NCI-H2196 treated with DMSO at 0.1 percent for 48 hours (cell line): ENCODE data around the gene COA1.
A peak's percentile ranks its signal among the peaks of the same experiment; 100 is the strongest.

Experiments used
- DNase-seq: peaks from one replicate; lab custom pipeline; 2025; ENCODE audit not compliant: unreplicated experiment; lab: John Stamatoyannopoulos, UW

COA1 gene

DNA sequence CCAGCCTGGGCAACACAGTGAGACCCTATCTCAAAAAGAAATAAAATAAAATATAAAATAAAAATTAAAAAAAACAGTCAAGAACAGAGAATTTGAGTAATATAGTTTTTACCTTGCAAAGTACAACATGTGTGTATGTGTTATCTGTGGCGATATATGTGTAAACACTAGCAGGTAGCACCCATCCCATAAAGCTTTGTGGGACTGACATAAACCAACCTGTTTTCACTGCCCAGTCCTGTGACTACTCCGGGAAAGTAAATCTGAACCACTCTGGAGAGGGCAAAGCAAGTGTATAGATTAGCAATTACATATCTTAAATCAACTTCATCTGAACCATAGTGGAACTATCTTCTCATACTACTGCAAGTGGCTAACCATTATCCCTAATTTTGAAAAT, 72.3 kb downstream of the COA1 start:
- DNase-seq, result no peak

DNA sequence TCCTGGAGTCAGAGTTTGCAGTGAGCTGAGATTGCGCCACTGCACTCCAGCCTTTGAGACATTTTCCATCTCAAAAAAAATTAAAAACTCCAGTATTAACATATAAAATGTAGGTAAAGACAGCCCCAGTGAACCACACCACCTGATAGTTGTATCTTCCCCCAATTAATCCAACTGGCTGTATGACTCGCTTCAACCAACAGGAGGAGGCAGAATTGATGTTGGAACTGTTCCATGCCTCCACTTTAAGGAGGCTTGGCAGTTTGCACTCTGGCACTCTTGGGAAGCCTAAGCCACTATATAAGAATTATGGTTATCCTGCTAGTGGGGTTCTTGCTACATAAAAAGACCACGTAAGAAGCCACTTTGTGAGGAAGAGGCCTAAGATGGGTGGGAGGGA, 73.7 kb downstream of the COA1 start:
- DNase-seq, result no peak

DNA sequence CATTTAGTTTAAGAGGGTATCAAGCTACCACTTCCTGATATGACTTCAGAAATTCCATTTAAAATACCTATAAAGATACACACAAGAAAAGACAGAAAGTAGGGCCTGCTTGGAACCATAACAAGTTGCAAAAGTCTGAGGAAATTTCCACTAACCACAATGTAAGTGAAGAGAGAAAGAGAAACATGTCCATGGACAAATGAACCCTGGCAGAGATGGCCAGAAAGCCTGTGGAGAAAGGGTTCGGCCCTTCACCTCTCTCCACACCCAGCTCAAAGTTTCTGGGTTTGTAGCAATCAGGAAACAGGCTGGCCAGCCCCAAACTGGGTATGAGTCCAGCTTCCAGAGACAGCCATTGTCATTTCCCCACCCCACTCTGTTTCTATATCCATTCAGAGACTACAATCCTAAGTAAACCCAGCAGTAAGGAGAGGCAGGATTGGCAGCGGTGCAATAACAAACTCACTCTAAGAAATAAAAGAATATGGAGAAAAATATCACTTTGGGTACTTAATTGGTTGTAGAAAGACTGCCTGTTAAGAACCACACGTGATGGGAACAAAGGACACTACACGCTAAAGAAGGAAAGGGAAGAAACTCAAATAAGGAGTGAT, 75.3 kb downstream of the COA1 start:
- no peak for DNase-seq

DNA sequence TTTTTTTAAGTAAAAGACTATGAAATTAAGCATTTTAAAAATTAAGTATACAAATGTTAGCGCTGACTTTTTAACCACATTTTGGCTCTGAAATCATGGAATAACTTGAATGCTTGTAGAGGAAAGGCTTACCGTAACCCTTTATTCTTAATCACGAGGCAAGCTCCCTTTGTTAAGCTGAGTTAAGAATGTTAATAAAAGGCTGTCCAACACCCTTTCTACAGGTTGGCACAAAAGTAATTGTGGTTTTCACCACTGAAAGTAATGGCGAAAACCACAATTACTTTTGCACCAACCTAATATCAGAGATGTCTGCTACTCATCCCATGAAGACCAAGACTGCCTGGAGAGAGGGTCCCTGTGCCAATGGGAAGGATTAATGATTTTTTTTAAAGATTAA, 75.9 kb downstream of the COA1 start:
- no peak for DNase-seq

DNA sequence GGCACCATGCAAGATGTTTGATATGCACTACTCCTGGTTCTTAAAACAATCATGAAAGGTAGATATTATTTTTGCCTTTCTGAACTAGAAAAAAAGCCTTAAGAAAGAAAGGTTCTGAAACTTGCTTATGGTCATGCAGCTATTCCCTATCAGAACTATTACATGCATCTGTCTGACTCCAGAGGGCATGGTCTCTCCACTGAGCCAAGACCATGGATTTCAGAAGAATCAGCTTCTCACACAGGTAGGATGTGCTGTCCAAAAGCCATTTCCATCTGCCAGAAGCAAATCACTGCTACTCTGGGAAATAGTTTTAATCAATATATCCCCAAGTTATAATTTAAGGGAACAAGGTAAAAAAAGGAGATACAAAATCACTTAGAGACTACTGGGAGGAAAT, 77.0 kb downstream of the COA1 start:
- DNase-seq, result no peak

DNA sequence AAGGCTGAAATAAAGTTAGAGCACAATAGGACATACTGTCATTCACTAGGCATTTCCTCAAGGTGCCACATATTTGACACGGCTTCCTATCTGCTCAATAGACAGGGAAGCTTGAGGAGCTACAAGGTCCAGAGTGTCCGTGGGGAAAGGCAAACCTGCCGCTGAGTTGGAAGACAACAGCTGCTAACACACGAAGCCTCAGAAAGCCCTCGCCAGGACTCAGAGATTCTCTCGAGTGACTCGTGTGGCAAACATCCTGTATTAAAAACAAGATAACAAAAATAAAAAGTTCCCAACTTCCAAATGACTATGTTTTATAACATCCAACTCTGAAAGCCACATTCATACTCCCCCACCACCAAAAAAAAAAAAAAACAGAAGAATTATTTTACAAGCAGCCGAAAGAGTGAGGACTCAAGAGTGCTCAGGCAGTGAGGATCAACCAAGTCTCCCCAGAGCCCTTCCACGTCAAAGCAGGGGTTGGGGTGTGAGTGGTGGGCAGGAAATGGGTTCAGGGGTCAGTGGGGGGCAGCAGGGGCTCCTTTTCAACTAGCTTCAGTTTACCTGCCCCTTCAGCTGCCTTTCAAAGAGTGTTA, 78.8 kb downstream of the COA1 start:
- no peak for DNase-seq

DNA sequence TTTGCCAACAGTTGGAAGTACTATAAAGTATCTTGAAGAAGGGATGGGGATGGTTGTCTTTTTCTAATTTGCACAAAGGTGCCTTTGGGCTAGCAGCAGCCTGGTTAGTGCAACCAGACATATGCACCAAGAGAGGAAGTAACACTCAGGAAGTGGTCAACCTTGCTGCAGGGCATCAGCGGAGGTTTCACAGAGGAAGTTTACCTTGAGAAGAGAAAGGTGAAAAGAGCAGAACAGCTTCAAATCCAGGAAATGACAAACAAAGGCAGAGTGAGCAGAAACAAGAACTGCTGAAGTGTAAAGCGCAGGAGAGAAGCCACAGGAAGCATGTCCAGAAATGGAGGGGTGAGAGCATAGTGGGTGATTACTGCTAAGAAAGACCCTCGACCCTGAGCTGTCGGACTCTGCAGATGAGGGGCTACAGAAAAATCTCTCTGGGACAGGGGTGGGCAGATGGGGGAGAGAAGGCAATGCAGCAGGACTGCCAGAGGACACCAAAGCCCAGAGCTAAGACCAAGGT, 79.5 kb downstream of the COA1 start:
- no peak for DNase-seq

DNA sequence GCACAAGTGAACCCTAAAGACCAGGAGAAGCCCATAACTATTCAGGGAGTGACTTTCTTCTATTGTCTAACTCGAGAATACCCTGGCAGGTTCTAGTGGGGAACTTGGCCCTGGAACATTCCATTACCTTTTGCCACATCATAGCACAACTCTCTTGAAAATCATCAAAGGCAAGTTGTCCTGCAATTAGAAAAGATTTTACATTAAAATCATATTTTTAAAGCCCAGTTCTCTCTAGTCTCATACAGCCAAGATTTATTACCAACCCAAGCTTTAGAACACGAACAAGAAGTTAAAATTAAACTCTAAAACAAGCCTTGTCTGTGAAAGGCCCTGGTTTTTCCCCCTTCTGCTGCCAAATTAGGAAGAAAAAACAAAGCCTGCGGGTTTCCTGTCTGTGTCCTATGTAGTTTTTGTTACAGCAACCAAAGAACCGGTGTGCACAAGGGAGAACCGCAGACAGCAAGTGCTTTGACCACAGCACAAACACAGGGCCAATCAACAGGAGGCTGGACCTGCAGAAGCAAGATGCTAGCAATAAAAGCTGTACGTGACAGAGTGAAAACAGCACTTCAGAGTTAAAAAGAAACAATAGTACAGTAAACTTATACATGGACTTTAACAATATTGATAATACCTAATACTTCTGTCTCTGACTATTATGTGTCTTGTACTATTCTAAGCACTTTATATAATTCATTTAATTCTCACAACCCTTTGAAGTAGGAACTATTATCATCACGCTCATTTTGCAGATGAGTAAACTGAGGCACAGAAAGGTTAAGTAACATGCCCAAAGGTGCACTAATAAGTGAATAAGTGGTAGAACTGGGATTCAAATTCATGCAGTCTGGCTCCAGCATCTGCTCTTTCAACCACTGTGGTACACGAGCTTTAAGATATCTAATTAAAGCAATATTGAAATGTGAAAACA, 80.6 kb downstream of the COA1 start:
- DNase-seq, result no peak

DNA sequence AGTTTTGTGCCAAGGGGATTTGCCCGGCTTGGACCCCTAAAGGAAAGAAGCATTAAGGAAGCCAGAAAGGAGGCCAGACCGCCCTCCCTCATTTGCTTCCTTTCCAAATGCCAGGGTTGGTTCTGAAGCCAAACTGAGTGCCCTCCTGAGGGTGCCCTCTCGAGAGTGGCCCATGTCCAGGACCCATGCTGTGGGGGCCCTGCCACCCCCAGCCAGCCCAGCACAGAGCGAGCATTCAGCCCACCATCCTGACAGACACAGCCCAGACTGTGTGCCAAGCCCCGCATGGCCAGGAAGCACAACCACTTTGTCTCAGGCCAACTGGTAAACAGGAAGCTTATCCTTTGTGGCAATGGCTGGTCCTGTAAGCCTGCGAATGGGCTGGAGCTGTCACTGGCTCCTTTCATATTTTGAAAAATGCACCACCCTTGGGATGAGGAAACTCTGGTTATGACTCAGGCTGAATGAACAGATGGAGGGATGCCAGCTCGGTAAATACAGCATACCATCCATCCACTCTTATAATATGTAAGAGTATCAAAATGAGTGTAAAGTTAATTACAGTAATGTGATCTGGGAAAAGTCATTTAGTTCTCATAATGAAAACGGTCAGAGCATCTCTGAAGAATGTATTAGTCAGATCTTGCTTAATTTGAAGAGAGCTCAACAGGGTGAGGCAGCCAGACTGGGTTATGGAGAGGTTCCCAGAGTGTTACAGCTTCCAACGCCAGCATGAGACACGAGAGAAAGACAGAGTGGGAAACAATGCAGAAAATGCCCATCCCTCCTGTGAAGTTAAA, 81.5 kb downstream of the COA1 start:
- DNase-seq, result peak; percentile 81

DNA sequence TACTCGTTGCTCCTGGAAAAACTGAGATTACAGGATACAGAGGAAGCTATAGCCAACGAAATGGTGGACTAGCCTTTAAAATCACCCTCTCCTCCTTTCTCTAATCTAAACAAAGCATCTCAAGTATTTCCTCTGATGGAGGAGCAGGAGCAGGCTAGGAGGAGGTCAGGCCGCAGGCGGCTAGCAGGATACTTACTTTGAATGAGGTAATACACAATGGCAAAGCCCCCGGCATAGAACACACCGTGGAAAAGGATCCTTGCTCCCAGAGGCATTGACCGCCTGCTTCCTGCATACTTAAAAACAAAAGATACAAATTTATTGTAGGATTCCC, 82.0 kb downstream of the COA1 start:
- no peak for DNase-seq

DNA sequence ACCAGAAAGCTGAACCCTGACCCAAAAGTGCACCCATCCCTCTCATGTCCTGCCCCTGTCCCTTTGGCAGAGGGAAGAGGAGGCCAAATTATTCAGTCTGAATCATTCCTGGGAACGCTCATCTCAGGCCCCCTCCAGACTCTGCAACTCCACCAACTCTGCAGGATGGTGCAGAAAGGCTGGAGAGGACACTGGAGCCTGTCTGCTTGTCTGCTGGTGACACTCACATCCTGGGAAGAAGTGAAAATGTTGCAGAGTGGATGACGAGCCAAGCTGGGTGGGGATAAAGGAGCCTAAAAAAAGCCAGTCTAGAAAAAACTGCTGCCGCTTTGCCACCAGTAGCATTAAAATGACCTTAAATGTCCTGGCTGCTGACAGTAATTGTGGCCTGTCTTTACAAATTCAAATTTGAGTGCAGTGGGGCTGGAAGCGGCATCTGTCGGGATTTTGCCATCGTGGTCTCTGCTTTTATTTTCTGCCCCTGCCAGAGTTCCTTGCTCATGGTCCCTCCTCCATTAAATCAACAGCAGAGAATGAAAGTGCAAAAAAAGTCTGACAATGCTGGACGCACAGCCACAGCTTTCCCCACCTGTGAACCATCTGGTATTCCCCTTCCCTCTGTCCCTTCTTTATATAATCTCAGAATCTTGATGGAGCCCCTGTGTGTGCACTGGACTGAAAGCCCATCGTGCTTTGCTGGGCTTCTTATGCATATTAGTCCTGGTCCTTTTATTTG, 82.6 kb downstream of the COA1 start:
- DNase-seq, result no peak

DNA sequence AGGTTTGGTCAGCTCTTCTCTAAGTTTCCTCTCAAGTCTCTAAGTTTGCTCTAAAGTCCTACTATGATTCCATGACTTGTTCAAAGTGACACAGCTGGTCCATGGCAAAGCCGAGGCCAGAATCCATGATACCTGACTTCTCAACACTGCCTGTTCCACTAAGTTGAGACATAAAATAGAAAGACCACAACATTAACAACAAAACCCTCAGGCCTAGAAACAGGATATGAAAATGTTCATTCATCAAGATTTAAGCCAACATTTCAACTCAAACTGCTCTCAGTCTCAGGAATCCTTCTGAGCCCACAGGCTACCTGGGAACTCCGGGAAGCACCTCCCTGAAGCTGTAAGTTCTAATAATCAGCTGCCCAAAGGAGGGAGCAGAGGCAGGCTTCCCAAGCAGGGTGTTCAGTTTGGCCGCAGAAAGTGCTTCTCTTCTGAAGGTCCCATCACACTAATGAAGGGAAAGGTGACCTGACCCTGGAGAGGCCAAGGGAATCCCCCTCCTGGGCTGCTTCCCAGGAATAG, 83.6 kb downstream of the COA1 start:
- DNase-seq, result no peak

DNA sequence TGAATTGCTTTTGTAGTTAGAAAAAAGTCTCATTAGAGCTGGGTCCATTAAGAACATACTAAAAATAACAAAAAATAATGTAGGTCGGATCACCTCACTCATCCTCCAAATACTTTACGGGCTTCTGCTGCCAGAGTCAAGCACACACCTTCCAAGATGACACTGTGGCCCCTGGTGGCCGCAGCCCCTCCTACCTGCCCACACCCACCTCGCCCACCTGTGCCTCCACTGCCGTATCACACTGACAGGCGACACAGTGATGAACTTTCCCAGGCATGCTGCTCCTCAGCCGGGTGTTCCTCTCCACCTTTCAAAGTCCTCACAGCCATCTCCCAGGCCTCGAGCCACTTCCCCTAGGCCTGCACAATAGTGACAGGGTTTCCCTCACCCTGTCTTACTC, 85.5 kb downstream of the COA1 start:
- no peak for DNase-seq

DNA sequence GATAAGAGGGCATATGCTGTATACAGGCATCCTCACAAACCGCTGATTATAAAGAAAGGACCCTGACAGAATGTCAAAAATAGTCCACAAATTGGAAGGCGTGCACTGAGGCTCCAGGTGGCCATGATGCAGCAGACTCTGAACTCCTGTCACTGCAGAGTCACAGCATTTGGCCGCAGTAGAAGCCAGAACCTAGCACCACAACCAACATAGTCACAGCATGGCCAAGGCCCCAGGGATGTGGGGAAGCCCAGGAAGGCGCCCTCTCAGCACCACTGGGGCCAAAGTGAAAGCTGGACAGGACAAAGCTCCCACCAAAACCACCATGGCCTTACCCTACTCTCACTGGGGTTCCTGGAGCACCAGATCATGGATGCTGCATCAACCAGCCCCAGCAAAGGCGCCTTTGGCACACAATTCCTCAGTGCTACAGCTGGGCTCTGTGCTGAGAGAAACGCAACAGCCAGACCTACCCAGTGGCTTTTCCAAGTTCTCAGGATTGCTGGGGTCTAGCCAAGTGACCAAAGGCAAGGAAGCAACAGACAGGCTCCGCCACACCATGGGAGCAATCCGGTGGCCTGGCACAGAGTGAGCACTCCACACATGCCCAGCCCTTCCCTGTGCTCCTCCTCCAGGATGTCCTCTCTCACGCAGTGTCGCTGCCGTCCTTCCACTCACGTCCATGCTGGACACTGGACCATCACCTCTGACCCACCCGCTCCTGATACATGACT, 86.3 kb downstream of the COA1 start:
- no peak for DNase-seq

DNA sequence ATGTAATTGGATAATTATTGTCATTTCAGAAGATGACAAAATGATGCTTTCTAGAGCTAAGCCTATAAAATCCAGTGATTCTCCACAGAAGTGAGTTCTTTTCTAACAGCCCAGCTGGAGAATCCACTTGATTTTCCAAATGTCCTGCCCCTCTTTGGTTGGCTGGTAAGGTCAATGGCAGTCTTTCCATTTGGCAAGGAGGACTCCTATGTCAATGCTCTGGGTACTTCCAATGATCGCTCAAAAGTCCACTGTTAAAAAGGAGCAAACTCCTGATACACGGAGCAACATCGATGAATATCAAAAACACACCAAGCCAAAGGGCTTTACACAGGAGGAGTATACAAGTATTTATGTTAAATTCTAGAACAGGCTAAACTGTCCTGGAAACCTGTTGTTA, 88.6 kb downstream of the COA1 start:
- DNase-seq, result no peak

DNA sequence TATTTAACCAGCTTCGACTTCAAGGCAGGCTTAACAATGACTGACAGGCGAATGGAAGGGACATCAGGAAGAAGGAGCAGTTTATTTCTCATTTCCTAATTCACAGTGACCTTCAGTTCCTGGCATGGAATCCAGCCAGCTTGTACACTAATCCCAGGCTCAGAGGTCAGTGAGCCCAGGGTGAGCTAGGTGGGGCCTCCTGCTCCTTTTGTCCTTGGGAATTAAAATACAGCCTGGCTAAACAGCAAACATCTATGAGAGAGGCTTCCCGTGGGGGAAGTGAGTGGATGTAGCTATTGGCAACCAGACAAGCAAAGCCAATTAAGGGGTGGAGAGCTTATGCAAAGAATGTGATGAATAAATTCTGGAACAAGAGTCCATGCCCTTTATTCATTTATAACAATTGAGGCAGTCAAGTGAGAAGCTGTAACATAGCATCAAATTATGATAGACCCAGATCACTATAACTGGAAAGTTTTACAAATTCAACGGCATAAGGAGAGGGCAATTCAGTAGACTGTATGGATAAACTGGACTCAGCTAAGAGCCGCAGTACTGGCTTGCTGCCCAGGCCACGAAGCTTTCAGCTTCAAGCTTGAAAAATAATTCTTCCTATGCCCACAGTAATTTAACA, 89.3 kb downstream of the COA1 start:
- peak; percentile 74 for DNase-seq

DNA sequence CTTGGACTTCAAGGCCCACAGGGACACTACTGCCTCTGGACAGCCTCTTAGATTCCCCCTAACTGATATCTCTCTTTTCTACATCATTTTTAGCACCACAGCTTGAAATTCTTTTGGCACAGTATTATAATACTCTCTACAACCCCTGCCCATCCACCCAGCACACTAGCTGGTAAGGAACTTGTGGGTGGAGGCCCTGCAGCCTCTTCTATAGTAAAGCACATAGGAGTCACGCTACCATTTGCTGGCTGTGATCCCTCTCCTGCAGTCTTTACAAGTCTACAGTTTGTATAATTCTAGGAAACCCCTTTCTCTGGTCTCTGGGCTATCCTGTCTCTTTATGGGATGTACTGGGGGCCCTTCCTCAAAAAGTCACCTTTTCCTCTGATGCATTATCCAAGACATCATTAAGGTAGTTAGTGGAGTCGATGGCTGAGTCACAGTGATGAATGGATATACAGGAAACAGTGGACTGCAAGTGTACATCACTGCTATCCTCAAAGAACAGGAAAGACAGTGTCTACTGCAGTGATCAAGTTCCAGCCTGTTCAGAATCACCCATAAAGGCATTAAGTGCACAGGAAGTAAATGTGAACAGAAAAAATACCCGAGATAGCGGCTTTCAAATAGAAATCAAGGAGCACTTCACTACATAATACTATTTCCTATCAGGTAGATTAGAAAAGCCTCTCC, 92.1 kb downstream of the COA1 start:
- no peak for DNase-seq

DNA sequence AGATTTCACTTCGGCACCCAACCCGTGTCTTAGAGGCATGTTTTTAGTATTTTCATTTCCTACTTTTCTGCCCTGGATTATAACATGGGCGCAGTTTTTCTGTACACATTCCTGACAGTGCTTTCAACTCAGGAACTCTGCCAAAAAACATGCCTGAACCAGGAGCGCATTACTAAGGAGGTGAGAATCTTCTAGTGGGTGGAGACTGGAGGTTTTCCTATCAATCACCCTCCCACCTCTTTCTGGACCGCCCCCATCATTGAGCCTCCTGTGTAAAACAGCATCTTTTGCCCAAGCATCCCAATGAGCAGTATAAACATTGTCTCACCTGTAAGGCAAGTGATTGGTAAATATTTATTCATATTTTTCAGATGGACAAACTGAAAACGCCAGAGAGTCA, 93.2 kb downstream of the COA1 start:
- peak; percentile 59 for DNase-seq

DNA sequence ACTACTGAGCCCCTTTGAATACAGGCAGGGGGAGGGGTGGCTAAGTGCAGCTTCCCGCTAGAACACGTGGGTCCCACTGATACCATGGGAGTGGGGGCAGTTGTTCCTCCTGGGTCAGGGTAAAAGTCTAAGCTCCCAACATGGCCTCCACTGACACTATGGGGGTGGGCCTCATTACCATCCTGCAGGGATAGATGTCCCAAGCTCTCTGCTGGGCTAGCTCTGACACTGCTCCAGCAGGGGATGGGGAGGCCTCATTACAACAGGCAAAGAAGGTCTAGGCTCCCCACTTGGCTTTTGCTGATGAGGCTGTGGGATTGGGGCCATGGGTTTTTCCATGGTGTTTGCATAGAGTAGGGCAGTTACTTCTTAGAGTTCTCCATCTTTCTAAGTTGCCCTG, 94.9 kb downstream of the COA1 start:
- DNase-seq, result no peak
